HL-60 (cell line): ENCODE results near the gene FGF16.

ENCODE experiments used
- CTCF ChIP-seq: IDR thresholded peaks from one replicate; pipeline ENCODE4 v1.5.1; 2011; ENCODE audit warnings: low read length, control low read depth, inconsistent platforms; ENCODE audit not compliant: insufficient read depth
- POLR2AphosphoS5 ChIP-seq: IDR thresholded peaks from 2 replicates; pipeline ENCODE4 v1.6.1; 2012; ENCODE audit warnings: low read depth
- SPI1 ChIP-seq: IDR thresholded peaks from 2 replicates; pipeline ENCODE4 v1.6.1; 2012; ENCODE audit warnings: low read depth, mild to moderate bottlenecking, borderline replicate concordance
- TF ChIP-seq, protein P1 (sequence below): IDR thresholded peaks from 2 replicates; pipeline ENCODE4 v1.6.1; 2012; ENCODE audit warnings: low read depth; ENCODE audit not compliant: insufficient replicate concordance

GRCh38 chrX:77404419-77404818, 42.8 kb upstream of the FGF16 start:
- TF ChIP-seq CTCF (no peak), POLR2AphosphoS5 (no peak), SPI1 (no peak)
- TF ChIP-seq, protein P1, sequence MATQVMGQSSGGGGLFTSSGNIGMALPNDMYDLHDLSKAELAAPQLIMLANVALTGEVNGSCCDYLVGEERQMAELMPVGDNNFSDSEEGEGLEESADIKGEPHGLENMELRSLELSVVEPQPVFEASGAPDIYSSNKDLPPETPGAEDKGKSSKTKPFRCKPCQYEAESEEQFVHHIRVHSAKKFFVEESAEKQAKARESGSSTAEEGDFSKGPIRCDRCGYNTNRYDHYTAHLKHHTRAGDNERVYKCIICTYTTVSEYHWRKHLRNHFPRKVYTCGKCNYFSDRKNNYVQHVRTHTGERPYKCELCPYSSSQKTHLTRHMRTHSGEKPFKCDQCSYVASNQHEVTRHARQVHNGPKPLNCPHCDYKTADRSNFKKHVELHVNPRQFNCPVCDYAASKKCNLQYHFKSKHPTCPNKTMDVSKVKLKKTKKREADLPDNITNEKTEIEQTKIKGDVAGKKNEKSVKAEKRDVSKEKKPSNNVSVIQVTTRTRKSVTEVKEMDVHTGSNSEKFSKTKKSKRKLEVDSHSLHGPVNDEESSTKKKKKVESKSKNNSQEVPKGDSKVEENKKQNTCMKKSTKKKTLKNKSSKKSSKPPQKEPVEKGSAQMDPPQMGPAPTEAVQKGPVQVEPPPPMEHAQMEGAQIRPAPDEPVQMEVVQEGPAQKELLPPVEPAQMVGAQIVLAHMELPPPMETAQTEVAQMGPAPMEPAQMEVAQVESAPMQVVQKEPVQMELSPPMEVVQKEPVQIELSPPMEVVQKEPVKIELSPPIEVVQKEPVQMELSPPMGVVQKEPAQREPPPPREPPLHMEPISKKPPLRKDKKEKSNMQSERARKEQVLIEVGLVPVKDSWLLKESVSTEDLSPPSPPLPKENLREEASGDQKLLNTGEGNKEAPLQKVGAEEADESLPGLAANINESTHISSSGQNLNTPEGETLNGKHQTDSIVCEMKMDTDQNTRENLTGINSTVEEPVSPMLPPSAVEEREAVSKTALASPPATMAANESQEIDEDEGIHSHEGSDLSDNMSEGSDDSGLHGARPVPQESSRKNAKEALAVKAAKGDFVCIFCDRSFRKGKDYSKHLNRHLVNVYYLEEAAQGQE, result no peak
